Activated naive CD4-positive, alpha-beta T cell treated with anti-CD3 and anti-CD28 coated beads, Interleukin-2, amount 10 ng/mL, durations not matched to agents 7 days and 5 days (primary cell): ENCODE data around the gene VIPR1.
"Not testable (repeated sequence)": the region's sequence is repeated elsewhere in the genome, so short reads cannot be mapped to it uniquely, and the experiment has no call there.

Experiments used
- CTCF ChIA-PET: fragments of 350-600 bp; sonication (Branson Sonifier 250); formaldehyde crosslinking; loops from one replicate; lab custom pipeline; 2021; ENCODE audit warnings: antibody characterized with exemption; lab: Charles Lee
- DNase-seq: peaks from one replicate; pipeline ENCODE4 v3.0.0-alpha.2; 2020
- H3K27ac Mint-ChIP-seq: one replicate; pipeline ENCODE4 v1.8.0; 2021; ENCODE audit warnings: mild to moderate bottlenecking, moderate library complexity, mixed read lengths
- H3K27me3 Mint-ChIP-seq: one replicate; pipeline ENCODE4 v1.8.0; 2021; ENCODE audit warnings: mild to moderate bottlenecking, mixed read lengths
- H3K36me3 Mint-ChIP-seq: one replicate; pipeline ENCODE4 v1.8.0; 2021; ENCODE audit warnings: mixed read lengths
- H3K4me1 Mint-ChIP-seq: one replicate; pipeline ENCODE4 v1.8.0; 2021; ENCODE audit warnings: mixed read lengths
- H3K4me3 Mint-ChIP-seq: one replicate; pipeline ENCODE4 v1.8.0; 2021; ENCODE audit warnings: mild to moderate bottlenecking, moderate library complexity, mixed read lengths
- H3K9me3 Mint-ChIP-seq: one replicate; pipeline ENCODE4 v1.8.0; 2021; ENCODE audit warnings: mixed read lengths

VIPR1 gene

GRCh38 chr3:42539871-42540714 lies 37.6 kb downstream of the VIPR1 start:
- Mint-ChIP-seq H3K4me1 (peaks cover 21% of the 10 kb centered on the region), H3K4me3 (no peak overlapping the region), H3K27ac (no peak overlapping the region), H3K9me3 (no peaks in the 10 kb centered on the region), H3K36me3 (no peaks in the 10 kb centered on the region), H3K27me3 (peaks cover 15% of the 10 kb centered on the region)
- CTCF ChIA-PET, result interaction anchor here (0.7 to 9.6 kb wide), 9 partner anchors 8 to 293 kb away, joined by 3 to 113 read pairs (median 3); partner anchors contain the start of gene VIPR1
- peak; percentile 80 for DNase-seq

DNA sequence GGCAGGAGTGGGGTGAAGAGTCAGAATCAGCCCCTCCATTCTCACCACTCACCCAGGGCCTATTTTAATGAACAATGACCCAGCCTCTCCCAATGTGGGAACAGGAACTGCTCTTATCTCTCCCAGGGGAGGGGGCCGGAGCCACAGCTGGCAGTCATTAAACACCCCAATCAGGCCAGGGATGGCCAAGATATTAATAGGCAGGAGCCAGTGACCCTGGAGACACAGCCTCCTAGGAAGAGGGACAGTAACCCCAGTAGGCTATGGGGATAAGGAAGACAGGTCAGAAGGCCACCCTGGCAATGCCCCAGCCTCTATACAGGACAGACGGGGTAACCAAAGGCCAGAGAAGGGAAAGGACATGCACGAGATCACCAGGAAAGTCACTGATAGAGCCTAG lies 38.6 kb downstream of the VIPR1 start:
- CTCF ChIA-PET, result interaction anchor here (1.0 to 9.6 kb wide), 7 partner anchors 8 to 101 kb away, joined by 3 to 113 read pairs (median 4); partner anchors contain the start of gene VIPR1
- Mint-ChIP-seq H3K4me1 (peaks cover 19% of the 10 kb centered on the region), H3K36me3 (no peaks in the 10 kb centered on the region), H3K27me3 (peaks cover 15% of the 10 kb centered on the region), H3K4me3 (no peak overlapping the region), H3K9me3 (no peaks in the 10 kb centered on the region), H3K27ac (no peak overlapping the region)
- no peak for DNase-seq

- Mint-ChIP-seq H3K27ac (no peak overlapping the region), H3K36me3 (peaks cover 10% of the 10 kb centered on the region), H3K9me3 (no peaks in the 10 kb centered on the region), H3K4me1 (peaks cover 3% of the 10 kb centered on the region), H3K4me3 (no peak overlapping the region), H3K27me3 (peaks cover 7% of the 10 kb centered on the region)
- DNase-seq, result no peak
- CTCF ChIA-PET, result interaction anchor here (1.2 to 8.4 kb wide), 4 partner anchors 9 to 297 kb away, joined by 3 to 80 read pairs (median 30); partner anchors contain the start of gene VIPR1
These were observed 42.2 kb downstream of the VIPR1 start for GRCh38 chr3:42544492-42545283.

DNA sequence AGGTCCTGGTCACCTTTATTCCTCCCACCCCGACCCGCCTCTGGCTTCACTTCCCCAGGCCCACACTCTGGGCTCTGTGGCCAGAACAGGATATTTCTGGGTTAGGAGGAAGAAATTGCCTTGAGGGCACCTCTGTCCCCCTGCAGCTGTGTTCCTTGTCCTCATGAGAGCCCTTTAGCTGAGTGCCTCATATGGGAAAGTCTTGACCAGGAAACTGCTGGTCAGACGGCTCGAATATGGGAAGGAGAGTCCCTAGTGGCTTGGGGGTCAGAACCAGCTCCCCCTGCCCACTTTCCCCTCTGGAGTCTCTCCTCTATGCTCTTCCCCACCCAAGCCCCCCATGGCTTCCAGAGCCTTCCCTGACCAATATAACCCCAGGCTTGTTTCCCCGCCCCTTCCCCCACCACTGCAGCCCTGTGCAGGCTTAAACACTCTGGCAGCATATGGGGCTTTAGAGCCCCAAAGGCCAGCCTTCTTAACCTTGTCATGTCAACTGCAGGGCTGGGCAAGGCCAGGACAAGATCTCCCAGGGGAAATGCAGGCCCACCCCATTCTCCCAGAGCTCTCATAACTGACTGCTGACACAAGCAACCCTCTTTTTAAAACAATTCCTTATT lies 42.9 kb downstream of the VIPR1 start:
- CTCF ChIA-PET, result interaction anchor here (1.2 to 8.4 kb wide), 5 partner anchors 8 to 44 kb away, joined by 3 to 80 read pairs (median 5); partner anchors contain the start of gene VIPR1
- Mint-ChIP-seq H3K27ac (no peak overlapping the region), H3K4me1 (peaks cover 1% of the 10 kb centered on the region), H3K36me3 (peaks cover 10% of the 10 kb centered on the region), H3K27me3 (peaks cover 7% of the 10 kb centered on the region), H3K9me3 (no peaks in the 10 kb centered on the region), H3K4me3 (no peak overlapping the region)
- no peak for DNase-seq

GRCh38 chr3:42546691-42547213 lies 44.3 kb downstream of the VIPR1 start:
- Mint-ChIP-seq H3K36me3 (peaks cover 14% of the 10 kb centered on the region), H3K4me1 (peaks cover 3% of the 10 kb centered on the region), H3K27me3 (peaks cover 5% of the 10 kb centered on the region), H3K4me3 (no peak overlapping the region), H3K9me3 (no peaks in the 10 kb centered on the region), H3K27ac (no peak overlapping the region)
- CTCF ChIA-PET, result interaction anchor here (0.7 to 8.4 kb wide), 17 partner anchors 9 to 300 kb away, joined by 3 to 80 read pairs (median 5); partner anchors contain the start of gene VIPR1
- no peak for DNase-seq

- CTCF ChIA-PET, result interaction anchor here (0.7 to 8.4 kb wide), 18 partner anchors 8 to 300 kb away, joined by 3 to 80 read pairs (median 4); partner anchors contain the start of gene VIPR1
- DNase-seq, result peak; percentile 73
- no peak overlapping the region for H3K4me3 Mint-ChIP-seq
- H3K27me3 Mint-ChIP-seq, result no peaks in the 10 kb centered on the region
- peak overlapping the region; percentile 16 for H3K27ac Mint-ChIP-seq
- peaks cover 3% of the 10 kb centered on the region for H3K4me1 Mint-ChIP-seq
- H3K36me3 Mint-ChIP-seq, result peaks cover 16% of the 10 kb centered on the region
- no peaks in the 10 kb centered on the region for H3K9me3 Mint-ChIP-seq
These were observed 45.0 kb downstream of the VIPR1 start for GRCh38 chr3:42547401-42547945.

- CTCF ChIA-PET, result interaction anchor here (1.1 to 8.4 kb wide), 7 partner anchors 8 to 52 kb away, joined by 3 to 80 read pairs (median 4); partner anchors contain the start of genes SS18L2 and VIPR1
- H3K27ac Mint-ChIP-seq, result no peak overlapping the region
- H3K36me3 Mint-ChIP-seq, result peaks cover 29% of the 10 kb centered on the region
These were observed 46.7 kb downstream of the VIPR1 start for GRCh38 chr3:42549131-42549530.

GRCh38 chr3:42550250-42550649 lies 47.8 kb downstream of the VIPR1 start:
- Mint-ChIP-seq H3K36me3 (peaks cover 33% of the 10 kb centered on the region), H3K27ac (no peak overlapping the region), H3K4me1 (peaks cover 9% of the 10 kb centered on the region), H3K9me3 (no peaks in the 10 kb centered on the region), H3K4me3 (no peak overlapping the region), H3K27me3 (no peaks in the 10 kb centered on the region)
- no peak for DNase-seq
- CTCF ChIA-PET, result interaction anchor here (0.7 to 8.4 kb wide), 5 partner anchors 15 to 194 kb away, joined by 3 to 80 read pairs (median 4); partner anchors contain the start of gene VIPR1

More at GRCh38 chr3:42549131-42549530, 46.7 kb downstream of the VIPR1 start:
- no peaks in the 10 kb centered on the region for H3K9me3 Mint-ChIP-seq
- peaks cover 4% of the 10 kb centered on the region for H3K4me1 Mint-ChIP-seq
- H3K4me3 Mint-ChIP-seq, result no peak overlapping the region
- DNase-seq, result no peak
- H3K27me3 Mint-ChIP-seq, result no peaks in the 10 kb centered on the region

- no peaks in the 10 kb centered on the region for H3K9me3 Mint-ChIP-seq
These were observed 50.4 kb downstream of the VIPR1 start for GRCh38 chr3:42552830-42553229.

GRCh38 chr3:42556089-42556632 lies 53.7 kb downstream of the VIPR1 start:
- DNase-seq, result peak; percentile 73
- CTCF ChIA-PET, result interaction anchor here (1.0 to 1.2 kb wide), 2 partner anchors 9 to 54 kb away, joined by 3 read pairs; partner anchors contain the start of gene VIPR1
- no peaks in the 10 kb centered on the region for H3K9me3 Mint-ChIP-seq
- peaks cover 51% of the 10 kb centered on the region for H3K36me3 Mint-ChIP-seq
- H3K4me1 Mint-ChIP-seq, result peaks cover 34% of the 10 kb centered on the region
- H3K4me3 Mint-ChIP-seq, result peak overlapping the region; percentile 49
- H3K27ac Mint-ChIP-seq, result peak overlapping the region; percentile 99
- H3K27me3 Mint-ChIP-seq, result no peaks in the 10 kb centered on the region

More at GRCh38 chr3:42552830-42553229, 50.4 kb downstream of the VIPR1 start:
- no peaks in the 10 kb centered on the region for H3K27me3 Mint-ChIP-seq
- H3K4me1 Mint-ChIP-seq, result peaks cover 35% of the 10 kb centered on the region
- H3K36me3 Mint-ChIP-seq, result peaks cover 44% of the 10 kb centered on the region
- DNase-seq, result no peak
- CTCF ChIA-PET, result interaction anchor here (0.7 to 3.2 kb wide), 6 partner anchors 13 to 50 kb away, joined by 3 to 16 read pairs (median 3); partner anchors contain the start of gene VIPR1
- no peak overlapping the region for H3K27ac Mint-ChIP-seq
- no peak overlapping the region for H3K4me3 Mint-ChIP-seq

GRCh38 chr3:42556817-42557216 lies 54.4 kb downstream of the VIPR1 start:
- CTCF ChIA-PET, result interaction anchor here (0.6 to 1.2 kb wide), 6 partner anchors 10 to 55 kb away, joined by 3 to 4 read pairs (median 3); partner anchors contain the start of gene VIPR1

DNA sequence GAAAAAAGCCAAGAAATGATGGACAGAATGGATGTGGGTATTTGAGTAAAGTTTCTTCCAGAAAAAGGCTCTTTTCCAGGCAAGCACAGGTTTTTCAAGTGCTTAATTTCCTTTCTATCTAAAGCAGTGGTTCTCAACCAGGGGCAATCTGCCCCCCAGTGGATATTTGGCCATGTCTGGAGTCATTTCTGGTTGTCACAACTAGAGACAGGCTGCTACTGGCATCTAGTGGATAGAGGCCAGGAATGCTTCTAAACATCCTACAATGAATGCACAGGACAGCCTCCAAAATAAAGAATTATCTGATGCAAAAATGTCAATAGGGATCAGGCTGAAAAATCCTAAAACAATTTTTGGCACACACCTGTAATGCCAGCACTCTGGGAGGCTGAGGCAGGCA lies 55.4 kb downstream of the VIPR1 start:
- Mint-ChIP-seq H3K36me3 (peaks cover 52% of the 10 kb centered on the region), H3K27ac (peak overlapping the region; percentile 71), H3K27me3 (no peaks in the 10 kb centered on the region), H3K9me3 (no peaks in the 10 kb centered on the region), H3K4me3 (no peak overlapping the region), H3K4me1 (peaks cover 34% of the 10 kb centered on the region)
- DNase-seq, result peak; percentile 58
- CTCF ChIA-PET, result interaction anchor here (0.7 to 1.1 kb wide), 3 partner anchors 11 to 44 kb away, joined by 3 to 4 read pairs (median 3); no protein-coding TSS in a partner anchor

More at GRCh38 chr3:42556817-42557216, 54.4 kb downstream of the VIPR1 start:
- H3K27me3 Mint-ChIP-seq, DNase-seq, H3K4me3 Mint-ChIP-seq, H3K9me3 Mint-ChIP-seq: not testable (repeated sequence)
- peaks cover 50% of the 10 kb centered on the region for H3K36me3 Mint-ChIP-seq
- H3K27ac Mint-ChIP-seq, result peak overlapping the region; percentile 99
- H3K4me1 Mint-ChIP-seq, result peaks cover 34% of the 10 kb centered on the region
